Eye (tissue), 1 donor: ENCODE results near the gene KREMEN1.

Source experiments
- DNase-seq: peaks from one replicate; pipeline ENCODE4 v3.0.0-alpha.2; 2015

The KREMEN1 gene

DNA sequence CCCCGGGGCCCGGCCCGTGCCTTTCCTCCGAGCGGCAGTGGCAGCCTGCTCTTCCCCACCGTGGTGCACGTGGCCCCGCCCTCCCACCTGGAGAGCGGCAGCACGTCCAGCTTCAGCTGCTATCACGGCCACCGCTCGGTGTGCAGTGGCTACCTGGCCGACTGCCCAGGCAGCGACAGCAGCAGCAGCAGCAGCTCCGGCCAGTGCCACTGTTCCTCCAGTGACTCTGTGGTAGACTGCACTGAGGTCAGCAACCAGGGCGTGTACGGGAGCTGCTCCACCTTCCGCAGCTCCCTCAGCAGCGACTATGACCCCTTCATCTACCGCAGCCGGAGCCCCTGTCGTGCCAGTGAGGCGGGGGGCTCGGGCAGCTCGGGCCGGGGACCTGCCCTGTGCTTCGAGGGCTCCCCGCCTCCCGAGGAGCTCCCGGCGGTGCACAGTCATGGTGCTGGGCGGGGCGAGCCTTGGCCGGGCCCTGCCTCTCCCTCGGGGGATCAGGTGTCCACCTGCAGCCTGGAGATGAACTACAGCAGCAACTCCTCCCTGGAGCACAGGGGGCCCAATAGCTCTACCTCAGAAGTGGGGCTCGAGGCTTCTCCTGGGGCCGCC lies 23.1 kb upstream of the KREMEN1 start:
- no peak for DNase-seq

DNA sequence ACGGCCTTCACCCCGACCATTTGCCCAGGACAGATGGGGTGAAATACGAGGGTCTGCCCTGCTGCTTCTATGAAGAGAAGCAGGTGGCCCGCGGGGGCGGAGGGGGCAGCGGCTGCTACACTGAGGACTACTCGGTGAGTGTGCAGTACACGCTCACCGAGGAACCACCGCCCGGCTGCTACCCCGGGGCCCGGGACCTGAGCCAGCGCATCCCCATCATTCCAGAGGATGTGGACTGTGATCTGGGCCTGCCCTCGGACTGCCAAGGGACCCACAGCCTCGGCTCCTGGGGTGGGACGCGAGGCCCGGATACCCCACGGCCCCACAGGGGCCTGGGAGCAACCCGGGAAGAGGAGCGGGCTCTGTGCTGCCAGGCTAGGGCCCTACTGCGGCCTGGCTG lies 22.4 kb upstream of the KREMEN1 start:
- DNase-seq, result no peak

DNA sequence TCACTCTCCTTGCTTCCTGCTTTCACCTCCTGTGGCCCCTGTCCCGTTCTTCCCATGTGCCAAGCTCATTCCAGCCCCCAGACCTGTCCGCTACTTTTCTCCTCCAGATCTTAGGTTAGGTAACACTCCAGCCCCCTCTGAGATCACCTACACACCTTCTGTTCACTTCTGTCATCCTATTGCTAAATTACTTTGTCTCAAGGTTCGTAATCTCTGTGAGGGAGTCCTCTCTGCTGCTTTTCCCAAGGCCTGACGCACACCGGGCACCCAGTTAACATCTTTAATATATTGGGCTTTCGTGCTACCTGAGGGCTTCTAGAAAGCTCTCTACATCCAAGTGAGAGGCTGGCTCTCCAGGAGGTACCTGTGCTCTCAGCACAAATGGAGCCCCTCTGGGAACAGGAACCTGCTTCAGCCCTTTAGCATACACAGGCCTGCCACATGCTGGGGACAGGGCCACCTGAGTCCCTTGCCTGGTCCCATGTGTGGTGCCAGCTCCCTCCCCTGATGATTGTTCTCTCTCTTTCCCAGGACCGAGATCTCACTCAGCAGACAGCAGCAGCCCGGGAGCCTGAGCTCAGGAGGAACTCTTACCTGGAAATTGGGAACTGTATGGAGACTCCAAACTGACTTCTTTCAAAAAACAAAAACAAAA lies 19.7 kb upstream of the KREMEN1 start:
- DNase-seq, result no peak

DNA sequence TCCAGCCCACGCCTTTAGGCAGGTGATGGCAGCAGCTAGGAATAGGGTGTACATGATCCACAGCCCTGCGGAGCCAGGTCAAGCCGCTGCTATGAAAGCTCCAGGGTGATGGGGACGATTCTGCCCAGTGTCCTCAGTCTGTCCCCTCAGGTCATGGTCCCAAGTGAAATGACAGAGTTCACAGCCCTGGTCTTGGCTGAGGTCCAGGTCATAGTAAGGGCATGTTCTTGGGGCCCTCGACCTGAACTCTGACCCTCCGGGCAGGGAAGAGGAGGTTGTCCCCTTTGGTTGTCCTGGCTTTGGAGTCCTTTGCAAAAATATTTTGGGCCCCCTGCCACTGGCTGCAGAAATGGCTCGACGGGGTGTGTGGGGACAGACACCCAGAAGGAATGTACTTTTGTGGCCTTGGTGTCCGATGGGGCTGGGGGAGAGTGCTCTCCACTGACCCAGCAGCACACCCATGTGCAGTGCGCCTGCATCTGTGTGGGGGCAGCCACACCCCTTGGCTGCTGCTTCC lies 18.5 kb upstream of the KREMEN1 start:
- DNase-seq, result no peak

DNA sequence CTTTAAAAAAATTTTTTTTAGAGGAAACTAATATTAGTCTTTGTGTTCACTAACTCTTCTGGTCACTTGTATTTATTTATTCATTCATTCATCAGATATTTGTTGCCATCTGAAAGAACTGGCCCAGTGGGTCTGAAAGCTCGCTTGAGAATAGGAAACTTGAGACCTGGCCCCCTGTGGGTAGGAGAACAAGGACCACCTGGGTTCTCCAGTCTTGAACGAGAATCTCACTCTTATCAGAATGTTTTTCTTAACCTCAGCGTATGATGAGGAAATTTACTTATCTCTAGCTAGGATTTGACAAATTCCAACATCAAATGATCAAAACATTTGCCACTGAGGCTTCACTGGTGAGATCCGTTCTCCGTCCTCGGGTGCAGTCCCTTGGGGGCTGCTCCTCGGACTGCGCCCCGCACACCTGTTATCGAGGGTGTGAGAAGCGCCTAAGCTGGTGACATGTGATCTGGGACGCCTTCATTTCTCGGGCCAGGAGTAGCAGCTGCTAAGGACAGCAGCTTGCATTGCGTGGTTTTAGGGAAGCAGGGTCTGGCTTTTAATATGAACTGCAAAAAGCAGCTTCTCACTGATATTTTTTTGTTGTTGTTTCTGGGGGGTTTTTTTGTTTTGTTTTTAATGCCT lies 17.5 kb upstream of the KREMEN1 start:
- DNase-seq, result no peak

DNA sequence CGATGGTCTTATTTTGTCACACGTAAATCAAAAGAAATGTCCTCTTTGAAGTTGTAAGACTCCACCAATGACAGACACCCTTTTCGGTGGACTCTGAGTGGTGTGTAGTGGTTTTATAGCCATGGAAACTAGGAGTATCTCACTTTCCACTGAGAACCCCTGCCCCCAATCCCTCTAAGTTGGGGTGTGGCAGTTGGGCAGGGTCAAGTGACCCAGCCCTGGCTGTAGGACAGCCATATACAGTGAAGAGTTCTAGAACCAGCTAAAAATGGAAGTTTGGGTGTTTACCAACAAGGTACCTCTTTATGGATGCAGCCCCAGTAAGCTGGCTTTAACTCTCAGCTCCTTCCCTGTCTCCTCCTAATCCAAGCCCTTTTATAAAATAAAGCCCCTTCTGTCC lies 16.4 kb upstream of the KREMEN1 start:
- no peak for DNase-seq

DNA sequence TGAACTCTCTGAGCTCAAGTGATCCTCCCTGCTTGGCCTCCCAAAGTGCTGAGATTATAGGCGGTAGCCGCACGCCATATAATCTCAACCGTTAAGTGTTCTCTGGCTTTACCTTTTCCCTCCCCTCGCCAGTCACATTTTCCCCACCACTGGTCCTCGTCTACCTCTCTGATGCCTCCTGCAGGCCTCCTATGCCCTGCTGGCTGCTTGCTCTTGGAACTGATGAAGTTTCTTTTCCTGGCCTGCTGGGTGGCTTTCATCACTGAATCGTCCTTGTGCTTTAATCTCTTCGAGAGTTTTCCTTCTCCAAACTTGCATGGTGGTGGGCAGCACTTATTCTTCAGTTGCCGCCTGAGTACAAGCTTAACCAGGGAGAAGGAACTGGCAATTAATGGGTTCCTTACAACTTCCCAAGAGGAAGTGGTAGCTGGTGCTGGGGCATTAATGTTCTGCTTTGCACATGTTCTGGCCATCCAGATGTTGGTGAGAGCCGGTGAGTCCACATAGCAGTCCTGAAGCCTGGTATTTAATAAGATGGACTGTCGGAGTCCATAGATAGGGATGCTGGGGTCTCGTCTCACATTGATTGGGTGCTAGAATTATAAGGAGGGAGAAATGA lies 12.5 kb upstream of the KREMEN1 start:
- DNase-seq, result no peak

DNA sequence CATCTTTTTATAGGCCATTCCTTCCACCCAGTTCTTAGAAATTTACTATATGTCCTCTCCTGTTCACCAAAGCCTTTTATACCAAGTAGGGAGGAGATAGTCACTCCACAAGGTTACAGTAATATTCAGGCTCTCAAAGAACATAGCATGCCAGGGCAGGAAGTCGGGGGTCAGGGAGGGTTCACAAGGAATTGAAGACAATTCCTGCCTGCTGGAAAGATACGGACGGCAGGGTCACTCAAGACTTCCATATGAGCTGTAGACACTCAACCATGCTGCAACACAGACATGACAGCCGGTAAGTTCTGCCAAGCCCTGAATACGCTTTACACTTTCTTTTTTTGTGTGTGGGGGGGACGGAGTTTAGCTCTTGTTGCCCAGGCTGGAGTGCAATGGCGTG lies 11.9 kb upstream of the KREMEN1 start:
- no peak for DNase-seq

DNA sequence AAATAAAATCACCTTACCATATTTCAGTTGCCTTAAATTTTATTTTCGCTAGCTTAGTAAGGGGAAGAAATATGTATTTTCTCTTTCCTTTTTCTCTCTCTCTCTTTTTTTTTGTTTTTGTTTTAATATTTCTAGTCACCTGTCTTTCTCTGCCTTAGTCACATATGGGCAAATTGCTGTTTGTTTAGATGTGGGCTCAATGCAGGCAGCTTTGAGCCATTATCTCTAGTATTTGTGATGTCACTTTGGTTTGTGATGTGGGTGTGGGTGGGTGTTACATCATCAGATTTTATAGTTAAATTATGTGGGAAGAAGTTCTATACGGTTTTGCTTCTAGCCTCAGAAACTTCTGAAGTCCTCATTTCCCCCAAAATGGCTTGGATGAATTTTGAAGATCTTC lies 11.1 kb upstream of the KREMEN1 start, which contains the start of gene C22orf31:
Gene C22orf31, minus strand, starts transcription at position 59 of the 400 bp plus-strand sequence. Its CDS starts 39 bp downstream, at position 20.
- DNase-seq, result no peak

DNA sequence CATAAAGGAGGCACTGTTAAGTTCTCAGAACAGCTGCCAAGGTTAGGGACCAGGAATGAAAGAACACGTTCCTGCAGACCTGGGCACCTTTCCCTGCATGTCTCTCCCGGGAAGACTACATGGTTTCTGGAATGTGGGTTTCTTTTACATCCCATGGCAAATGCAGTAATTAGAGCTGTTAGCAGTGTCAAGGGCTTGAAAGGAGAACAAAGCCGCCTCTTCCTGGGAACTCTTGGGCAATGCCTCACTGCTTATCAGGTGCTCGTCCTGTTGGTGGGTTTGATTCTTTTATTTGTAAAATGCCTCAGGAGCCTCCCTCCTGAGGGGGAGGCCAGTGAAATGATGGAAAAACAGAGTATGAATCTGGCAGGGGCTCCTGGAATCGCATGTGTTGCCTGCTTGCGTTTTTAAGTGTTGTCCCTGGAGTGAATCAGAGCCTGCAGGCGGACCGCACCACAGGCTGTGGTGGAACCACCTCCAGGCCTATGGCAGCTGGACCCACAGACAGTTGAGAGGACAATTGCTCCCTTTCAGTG lies 10.5 kb upstream of the KREMEN1 start:
- DNase-seq, result no peak

DNA sequence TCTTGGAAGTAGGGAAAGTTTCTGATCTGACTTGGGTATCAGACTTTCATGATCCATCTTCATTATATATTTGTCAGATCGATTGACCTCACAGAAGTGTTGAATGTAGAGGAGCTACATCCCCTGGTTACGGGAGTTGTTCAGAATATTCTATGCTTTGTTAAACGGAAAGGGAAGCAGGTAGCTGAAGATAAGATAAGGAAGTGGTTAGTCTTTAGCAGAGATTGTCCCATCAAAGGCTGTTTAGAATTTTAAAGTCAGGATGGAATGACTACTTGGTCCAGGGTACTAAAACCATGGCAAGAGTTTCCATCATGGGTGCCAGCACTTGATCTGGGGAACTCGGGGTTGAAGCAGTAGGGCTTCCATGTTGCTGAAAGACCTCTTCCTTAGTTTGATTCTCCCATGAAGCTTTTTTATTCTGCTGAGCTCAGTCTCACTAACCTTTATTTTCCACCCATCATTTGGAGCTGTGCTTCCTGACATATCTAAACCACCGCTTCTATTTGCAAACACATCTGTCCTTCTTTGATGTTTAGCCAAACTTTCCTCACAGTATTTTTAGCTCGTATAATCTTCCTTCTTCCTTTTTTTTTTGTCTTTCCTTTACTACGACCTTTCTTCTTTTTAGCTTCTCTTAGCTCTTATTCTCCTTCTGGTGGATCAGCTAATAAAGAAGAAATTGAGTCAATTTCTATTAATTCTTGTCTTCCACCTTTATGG lies 7.2 kb upstream of the KREMEN1 start:
- no peak for DNase-seq

DNA sequence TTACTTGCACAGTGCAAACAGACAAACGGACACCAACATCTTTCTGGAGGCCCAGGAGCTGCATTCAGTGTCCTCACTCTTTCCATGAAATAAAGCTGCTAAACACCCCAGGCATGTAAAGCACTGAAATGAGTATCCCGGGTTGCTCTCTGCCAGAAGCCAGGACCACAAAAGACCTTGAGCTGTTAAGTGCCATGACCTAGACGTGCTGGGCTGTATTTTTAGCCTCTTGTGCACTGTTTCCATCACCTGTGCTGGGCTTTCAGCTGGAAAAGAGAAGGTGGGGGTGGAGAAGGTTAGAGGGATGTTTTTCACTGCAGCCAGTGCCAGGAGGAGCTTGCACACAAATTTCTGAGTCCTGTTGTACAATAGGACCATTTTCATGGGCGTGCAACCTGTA lies 3.4 kb upstream of the KREMEN1 start:
- DNase-seq, result no peak

DNA sequence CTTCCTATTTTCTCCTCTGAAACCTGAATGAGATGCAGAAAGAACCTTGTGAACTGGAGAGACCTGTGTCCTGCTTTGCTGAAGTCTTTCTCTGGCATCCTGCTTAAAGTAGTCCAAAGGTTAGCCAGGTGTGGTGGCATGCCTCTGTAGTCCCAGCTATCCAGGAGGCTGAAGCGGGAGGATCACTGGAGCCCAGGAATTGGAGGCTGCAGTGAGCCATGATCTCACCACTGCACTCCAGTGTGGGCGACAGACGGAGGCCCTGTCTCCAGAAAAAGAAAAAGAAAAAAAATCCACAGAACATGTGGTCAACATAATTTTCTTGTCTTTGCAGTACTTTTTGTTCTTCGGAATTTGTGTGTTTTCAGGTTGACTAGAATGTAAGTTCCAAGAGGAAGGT lies 2.3 kb upstream of the KREMEN1 start:
- DNase-seq, result no peak

DNA sequence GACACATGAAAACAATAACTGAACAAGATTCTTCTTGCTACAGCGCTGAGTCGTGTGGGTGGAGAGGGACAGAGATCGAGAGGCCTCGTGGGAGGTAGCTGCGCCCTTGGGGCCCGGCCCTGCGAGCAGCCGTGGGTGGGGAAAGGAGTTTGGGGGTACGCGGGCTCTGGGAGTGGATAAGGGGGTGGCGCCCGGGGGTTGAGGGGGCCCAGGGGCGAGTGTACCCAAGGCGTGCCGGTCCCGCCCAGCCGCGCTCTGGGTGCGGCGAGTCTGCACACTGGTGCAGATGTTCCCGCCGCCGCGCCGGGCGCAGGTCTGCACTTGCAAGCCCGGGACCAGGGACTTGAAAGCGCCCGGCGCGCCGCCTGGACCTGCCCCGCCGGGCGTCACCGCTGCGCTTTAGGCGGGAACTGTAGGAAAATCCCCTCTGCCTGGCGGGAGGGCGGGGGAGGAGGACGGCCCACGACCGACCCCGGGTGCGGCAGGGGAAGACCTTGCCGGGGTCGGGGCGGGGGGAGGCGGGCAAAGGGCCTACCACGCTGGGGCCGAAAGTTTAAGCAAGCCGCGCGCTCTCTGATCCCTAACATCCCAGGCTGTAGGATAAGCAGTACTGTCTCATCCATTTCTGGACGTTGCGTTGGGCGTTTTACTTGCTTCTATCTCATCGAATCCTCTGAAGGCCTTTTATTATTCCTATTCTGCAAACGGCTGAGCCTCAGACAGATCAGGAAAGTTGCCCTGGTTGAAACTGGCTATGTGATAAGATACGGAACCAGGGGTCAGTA lies 1.4 kb upstream of the KREMEN1 start:
- peak; percentile 79 for DNase-seq

DNA sequence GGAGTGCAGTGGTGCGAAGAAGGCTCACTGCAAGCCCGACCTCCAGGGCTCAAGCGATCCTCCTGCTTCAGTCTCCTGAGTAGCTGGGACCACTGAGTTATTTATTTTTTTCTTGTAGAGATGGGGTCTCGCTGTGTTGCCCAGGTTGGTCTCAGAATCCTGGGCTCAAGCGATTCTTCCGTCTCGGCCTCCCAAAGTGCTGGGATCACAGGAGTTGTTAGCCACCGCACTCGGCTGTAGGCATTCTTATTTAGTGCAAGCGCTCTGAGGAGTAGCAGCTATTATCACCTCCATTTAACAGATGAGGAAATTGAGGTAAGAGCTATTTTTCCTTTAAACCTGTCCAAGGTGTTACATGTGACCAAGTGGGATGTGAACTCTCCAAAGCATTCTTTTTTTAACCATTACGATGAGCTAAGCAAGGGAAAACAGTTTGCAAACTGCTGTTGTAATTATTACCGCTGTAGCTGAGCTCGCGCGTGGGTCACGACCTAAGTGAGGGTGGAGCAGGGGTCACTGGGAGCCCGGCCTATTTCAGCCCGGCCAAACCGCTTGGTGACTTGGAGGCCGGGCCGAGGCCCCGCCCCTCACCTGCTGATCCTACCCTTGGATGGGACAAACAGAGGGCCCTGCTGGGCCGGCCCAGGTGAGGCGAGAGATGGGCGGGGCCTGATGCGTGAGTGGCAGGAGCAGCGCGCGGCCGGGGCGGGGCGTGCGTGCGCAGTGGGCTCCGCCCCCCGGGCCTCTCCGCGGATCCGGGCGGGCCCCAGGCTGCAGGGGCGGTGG lies 449 bp upstream of the KREMEN1 start:
- DNase-seq, result peak; percentile 90

DNA sequence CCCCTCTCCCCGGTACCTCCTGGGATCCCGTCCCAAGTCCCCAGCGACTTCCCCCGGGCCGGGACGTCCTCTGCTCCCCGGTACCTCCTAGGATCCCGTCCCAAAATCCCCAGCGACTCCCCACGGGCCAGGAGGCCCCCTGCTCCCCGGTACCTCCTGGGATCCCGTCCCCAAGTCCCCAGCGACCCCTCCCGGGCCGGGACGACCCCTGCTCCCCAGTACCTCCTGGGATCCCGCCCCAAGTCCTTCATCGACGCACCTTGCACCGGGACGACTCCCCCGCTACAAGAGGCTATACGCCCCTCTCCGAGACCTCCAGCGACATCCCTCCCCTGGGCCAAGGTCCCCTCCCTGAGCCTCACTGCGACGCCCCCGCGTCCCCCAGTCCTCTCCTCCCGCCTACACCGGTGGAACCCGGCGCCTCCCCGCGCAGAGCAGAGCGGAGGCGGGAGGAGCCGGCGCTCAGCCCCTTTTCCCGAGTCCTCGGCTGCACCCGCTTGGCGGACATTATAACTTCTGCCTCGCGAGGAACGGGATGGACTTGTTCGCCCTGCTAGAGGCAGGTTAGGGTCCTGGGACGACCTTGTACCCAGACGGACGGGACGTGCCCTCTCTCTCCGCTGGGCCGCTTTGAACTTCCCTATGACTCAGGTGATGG lies 912 bp downstream of the KREMEN1 start:
- DNase-seq, result peak; percentile 79

DNA sequence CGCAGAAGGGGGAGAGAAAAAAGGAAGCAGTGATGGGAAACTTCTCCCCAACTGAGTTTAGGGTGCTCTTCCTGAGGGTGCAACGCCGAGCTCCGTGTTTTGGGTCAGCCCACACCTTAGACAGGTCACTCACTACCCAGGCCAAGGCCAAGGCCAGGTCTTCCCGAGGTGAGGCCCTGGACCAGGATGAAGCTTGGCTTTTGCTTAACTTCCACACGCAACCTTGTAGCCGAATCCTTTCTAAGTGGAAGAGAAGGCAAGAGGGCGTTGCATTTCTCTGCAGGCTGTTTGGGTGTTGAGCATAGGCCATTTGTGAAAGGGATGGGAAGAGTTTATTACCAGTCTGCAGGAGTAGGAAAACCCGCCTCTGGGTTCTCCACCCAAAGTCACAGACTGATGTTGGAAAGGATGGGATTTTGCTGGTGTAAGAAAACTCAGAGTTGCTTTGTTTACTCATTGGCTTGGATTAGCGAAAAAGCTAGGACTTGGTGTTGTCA lies 1.5 kb downstream of the KREMEN1 start:
- no peak for DNase-seq

DNA sequence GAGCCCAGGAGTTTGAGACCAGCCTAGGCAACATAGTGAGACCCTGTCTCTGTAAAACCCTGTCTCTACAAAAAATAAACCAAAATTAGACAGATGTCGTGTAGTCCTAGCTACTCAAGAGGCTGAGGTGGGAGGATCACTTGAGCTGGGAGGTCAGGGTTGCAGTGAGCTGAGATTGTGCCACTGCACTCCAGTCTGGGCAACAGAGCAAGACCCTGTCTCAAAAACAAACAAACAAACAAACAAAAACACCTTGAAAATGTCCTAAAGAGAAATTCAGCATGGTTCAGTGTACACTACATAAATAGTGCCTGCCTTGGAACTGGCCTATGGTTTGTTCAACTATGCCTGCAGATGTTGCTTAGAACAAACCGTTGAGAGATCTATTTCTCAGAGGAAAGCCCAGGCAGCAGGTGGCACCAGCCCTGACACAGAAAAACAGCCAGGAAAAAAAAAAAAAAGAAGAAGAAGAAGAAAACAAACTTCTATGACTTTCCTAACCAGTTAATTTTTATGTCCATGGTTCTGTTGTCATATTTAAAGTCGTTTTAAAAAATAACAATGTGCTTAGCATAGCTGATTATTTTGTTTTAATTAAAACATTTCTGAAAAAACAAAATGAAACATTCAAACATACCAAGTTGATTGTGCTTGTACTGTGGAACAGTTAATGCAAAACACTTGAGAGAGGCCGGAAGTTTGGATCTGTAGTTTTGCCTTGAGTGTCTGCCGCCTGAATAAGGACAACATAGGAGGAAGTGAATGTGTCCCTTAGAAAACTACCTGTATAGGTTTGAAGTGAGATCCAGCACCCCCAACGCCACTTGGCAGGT lies 5.4 kb downstream of the KREMEN1 start:
- peak; percentile 37 for DNase-seq

DNA sequence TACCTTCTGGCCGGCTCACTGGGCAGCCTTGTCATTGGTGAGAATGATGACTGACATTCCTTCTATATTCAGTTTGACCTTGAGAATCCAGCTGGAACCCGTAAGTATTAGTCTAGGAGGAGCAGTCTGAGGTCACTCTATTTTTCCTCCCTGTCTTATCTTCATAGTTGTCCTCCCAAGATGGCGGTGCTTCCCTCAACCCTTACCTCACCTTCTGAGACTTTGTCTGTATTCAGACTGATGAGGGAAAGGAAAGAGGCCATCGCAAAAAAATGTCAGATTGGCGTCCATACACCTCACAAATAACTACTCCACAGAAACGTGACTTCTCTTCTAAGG lies 6.0 kb downstream of the KREMEN1 start:
- no peak for DNase-seq
